ENCODE measurements around the gene SNX9. TPM values are rescaled to one million over a fixed set of nuclear protein-coding genes. Genes with fewer than 3 reads are reported as not detected.
A peak's percentile ranks its signal among the peaks of the same experiment; 100 is the strongest.

The SNX9 gene
- polyA plus RNA-seq, 1 donor = 44.6 TPM

DNA sequence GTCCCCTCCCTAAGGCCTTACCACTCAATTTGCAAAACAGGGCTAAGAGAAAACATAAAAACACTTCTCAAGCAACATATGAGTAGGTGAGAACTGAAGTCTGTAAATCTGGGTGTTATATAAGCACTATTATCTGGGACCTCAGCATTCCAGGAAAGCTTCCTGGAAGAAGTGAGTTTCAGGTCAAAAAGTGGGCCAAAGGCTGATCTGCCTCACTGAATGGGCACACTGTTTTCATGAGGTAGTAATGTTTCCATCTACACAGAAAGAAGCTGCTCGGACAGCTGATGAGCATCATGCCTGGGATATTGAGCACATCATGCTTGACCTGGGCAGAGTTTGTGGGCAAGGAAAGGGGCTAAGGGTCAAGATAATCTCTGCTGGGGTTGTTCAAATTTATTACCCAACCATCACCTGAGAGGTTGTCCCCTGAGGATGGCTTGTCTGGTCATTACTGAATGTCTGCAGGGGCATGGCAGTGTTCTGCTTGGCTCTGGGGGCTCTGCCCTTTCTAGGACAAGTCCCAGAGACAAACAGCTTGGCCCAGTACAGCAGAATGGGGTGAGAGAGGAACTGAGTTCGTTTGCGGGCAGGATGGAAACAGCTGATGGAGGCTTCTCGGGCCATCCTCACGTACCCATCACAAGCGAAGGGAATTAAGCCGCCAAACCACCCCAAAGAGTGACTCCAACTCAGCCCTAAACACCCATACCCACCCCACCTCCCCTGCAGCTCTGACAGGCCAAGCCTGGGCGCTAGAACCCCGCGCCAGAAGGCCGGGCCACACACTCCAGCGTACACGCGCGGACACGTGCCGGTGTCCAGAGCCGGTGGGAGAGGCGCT is 157.5 kb downstream of the SNX9 start:
- peaks cover 24% of the 10 kb centered on the region for H3K4me1 ChIP-seq (ENCODE audit: control insufficient read depth, insufficient read depth, low read length)
- peak overlapping the region; percentile 30 for H3K27ac ChIP-seq (ENCODE audit: low read length)
- H3K4me3 ChIP-seq (ENCODE audit: low read length) = peak overlapping the region; percentile 71
- no peaks in the 10 kb centered on the region for H3K9me3 ChIP-seq (ENCODE audit: control insufficient read depth, low read depth, low read length)
- no CpG with 5 or more reads among the region's 19 CpGs for WGBS (ENCODE audit: insufficient coverage, low lambda C conversion rate)
- no peaks in the 10 kb centered on the region for H3K27me3 ChIP-seq (ENCODE audit: control insufficient read depth, insufficient read depth, low read length)
- H3K36me3 ChIP-seq (ENCODE audit: control insufficient read depth, insufficient read depth, low read length) = no peaks in the 10 kb centered on the region
- DNase-seq = no peak

DNA sequence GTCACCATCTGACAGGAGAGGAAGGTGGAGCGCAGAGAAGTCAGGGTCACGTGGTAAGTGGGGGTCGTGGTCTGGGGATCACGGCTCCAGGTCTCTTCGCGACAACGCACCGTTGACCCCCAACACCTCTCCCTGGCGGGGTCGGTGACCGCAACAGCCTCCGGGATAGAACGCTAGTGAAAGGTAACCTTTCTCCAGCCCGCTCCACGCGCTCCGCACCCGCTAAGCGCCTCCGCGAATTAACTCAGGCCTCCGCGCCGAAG is 158.0 kb downstream of the SNX9 start:
- peaks cover 29% of the 10 kb centered on the region for H3K4me1 ChIP-seq (ENCODE audit: control insufficient read depth, insufficient read depth, low read length)
- H3K36me3 ChIP-seq (ENCODE audit: control insufficient read depth, insufficient read depth, low read length) = no peaks in the 10 kb centered on the region
- peak overlapping the region; percentile 30 for H3K27ac ChIP-seq (ENCODE audit: low read length)
- H3K27me3 ChIP-seq (ENCODE audit: control insufficient read depth, insufficient read depth, low read length) = no peaks in the 10 kb centered on the region
- no peaks in the 10 kb centered on the region for H3K9me3 ChIP-seq (ENCODE audit: control insufficient read depth, low read depth, low read length)
- no CpG with 5 or more reads among the region's 24 CpGs for WGBS (ENCODE audit: insufficient coverage, low lambda C conversion rate)
- peak overlapping the region; percentile 71 for H3K4me3 ChIP-seq (ENCODE audit: low read length)
- no peak for DNase-seq

DNA sequence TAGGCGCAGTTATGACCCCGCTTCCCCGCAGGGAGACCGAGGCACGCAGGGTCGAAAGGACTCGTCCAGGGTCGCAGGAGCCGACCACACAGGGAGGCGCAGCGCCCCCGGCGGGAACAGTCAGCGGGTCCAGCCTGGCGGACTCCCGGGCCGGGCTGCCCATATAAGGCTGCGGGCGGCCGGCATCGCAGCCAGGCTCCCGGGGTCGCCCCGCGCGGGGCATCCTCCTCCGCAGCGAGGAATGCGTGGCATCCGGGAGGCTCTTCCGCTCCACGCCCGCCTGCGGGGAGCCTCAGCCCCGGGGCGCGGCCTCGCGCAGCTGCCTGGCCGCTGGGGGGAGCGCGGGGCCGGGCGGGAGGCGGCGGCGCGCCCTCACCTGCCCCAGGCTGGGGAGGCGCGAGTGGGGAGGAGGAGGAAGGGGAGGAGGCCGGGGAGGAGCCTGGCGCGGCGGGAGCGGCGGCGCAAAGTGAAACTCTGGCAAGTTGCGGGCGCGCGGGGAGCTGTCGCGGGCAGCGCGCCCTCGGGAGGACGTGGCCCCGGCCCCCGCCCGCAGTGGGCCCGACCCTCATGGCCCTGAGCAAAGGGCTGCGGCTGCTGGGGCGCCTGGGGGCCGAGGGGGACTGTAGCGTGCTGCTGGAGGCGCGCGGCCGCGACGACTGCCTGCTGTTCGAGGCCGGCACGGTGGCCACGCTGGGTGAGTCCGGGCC is 158.5 kb downstream of the SNX9 start, which contains the start of gene SYNJ2:
Gene SYNJ2, plus strand, starts transcription at position 469 of the 707 bp plus-strand sequence. Its CDS starts 99 bp downstream, at position 568.
- Histone ChIP-seq H3K36me3 (ENCODE audit: control insufficient read depth, insufficient read depth, low read length) (no peaks in the 10 kb centered on the region), H3K4me3 (ENCODE audit: low read length) (peak within 1 kb of the TSS; percentile 71), H3K27me3 (ENCODE audit: control insufficient read depth, insufficient read depth, low read length) (no peaks in the 10 kb centered on the region), H3K4me1 (ENCODE audit: control insufficient read depth, insufficient read depth, low read length) (peaks cover 34% of the 10 kb centered on the region), H3K9me3 (ENCODE audit: control insufficient read depth, low read depth, low read length) (no peaks in the 10 kb centered on the region), H3K27ac (ENCODE audit: low read length) (peak within 1 kb of the TSS; percentile 58)
- WGBS (ENCODE audit: insufficient coverage, low lambda C conversion rate) = no CpG with 5 or more reads among the region's 86 CpGs
- DNase-seq = peak; percentile 81 to 94

DNA sequence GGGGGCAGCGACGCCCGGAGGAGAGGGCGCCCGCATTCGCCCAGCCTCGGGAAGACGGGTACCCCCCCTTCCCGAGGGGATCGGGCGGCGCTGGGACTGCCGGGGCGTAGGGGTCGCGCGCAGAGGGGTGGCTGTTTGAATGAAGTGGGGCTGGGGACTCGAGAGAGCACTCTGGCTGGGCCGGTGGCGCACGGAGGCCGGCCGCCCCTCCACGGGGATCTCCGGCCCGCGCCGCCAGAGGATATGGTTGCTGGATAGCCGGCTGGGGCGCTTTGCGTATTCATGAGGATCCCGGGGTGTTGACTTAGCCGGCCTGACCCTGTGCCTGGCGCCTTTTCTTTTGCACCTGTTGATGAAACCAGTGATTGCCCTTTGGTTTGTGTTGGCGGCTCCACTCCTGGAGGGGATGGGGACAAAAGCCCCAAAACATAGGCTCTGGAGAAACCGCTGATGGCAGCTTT is 159.1 kb downstream of the SNX9 start:
- no peaks in the 10 kb centered on the region for H3K27me3 ChIP-seq (ENCODE audit: control insufficient read depth, insufficient read depth, low read length)
- H3K27ac ChIP-seq (ENCODE audit: low read length) = peak overlapping the region; percentile 58
- DNase-seq = peak in 1 of 2 donors; percentile 73
- no CpG with 5 or more reads among the region's 36 CpGs for WGBS (ENCODE audit: insufficient coverage, low lambda C conversion rate)
- peaks cover 34% of the 10 kb centered on the region for H3K4me1 ChIP-seq (ENCODE audit: control insufficient read depth, insufficient read depth, low read length)
- H3K4me3 ChIP-seq (ENCODE audit: low read length) = peak overlapping the region; percentile 71
- H3K36me3 ChIP-seq (ENCODE audit: control insufficient read depth, insufficient read depth, low read length) = no peaks in the 10 kb centered on the region
- no peaks in the 10 kb centered on the region for H3K9me3 ChIP-seq (ENCODE audit: control insufficient read depth, low read depth, low read length)

DNA sequence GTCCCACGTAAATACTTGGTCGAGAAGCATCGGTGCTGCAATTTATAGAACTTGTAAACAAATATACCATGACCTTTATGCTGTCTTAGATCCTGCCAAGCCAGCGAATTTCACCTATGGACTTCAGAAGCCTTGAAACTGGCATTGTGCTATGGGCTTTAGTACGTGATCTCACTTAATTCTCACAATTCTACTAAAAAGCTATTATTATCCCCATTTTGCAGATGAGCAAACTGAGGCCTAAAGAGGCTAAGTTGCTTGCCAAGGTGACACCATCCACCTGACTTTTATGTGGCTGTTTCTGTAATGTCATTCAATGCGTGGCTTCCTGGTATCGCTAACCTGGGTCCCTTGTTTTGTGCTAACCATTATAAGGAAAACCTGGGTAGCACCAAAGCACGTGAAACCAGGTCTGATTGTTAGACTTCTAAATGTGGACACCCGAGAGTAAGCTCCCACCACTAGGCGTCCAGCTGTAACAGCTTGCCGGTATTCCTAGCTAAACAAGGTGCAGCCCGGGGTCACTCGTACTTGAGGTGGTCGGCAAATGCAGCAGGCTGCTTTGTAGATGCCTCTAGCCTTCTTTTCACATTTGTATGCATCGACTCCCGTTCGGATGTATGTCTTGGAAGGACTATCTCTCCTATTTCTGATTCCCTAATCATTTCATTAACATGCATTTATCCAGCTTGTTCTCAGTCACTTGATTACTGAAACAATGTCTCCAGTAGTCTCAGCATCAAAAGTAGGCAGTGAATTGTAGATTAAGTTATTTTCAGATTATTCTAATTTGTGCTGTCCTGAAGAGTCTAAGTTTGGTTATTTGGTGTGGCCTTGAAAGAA is 159.7 kb downstream of the SNX9 start:
- Histone ChIP-seq H3K27me3 (ENCODE audit: control insufficient read depth, insufficient read depth, low read length) (no peaks in the 10 kb centered on the region), H3K27ac (ENCODE audit: low read length) (peak overlapping the region; percentile 58), H3K36me3 (ENCODE audit: control insufficient read depth, insufficient read depth, low read length) (no peaks in the 10 kb centered on the region), H3K9me3 (ENCODE audit: control insufficient read depth, low read depth, low read length) (no peaks in the 10 kb centered on the region), H3K4me1 (ENCODE audit: control insufficient read depth, insufficient read depth, low read length) (peaks cover 34% of the 10 kb centered on the region), H3K4me3 (ENCODE audit: low read length) (peak overlapping the region; percentile 71)
- no CpG with 5 or more reads among the region's 17 CpGs for WGBS (ENCODE audit: insufficient coverage, low lambda C conversion rate)
- peak in 1 of 2 donors; percentile 42 for DNase-seq

DNA sequence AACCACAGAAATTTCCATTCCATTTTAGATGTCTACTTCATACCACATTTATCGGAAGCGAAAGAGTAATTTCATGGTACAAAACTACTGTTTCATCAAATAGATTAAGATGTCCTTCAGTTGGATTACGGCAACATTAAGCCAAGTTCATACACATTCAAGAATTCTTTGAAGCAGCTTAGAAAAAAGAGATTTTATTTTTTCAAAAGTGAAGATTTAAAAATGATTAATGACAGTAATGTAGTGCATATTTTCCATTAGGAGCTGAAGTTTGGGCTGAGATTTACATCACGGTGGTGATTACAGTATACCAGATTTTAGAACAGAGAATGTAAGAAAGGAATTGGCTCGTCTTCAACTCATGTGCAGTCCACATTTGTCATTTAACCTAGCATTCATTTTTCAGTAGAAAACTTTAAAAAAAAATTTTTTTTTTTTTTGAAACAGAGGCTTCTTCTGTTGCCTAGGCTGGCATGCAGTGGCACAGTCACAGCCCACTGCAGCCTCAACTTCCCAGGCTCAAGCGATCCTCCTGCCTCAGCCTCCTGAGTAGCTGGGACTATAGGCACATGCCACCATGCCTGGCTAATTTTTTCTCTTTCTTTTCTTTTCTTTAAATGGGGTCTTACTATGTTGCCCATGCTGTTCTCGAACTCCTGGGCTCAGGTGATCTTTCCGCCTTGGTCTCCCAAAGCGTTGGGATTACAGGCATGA is 160.5 kb downstream of the SNX9 start:
- DNase-seq = no peak
- no peaks in the 10 kb centered on the region for H3K27me3 ChIP-seq (ENCODE audit: control insufficient read depth, insufficient read depth, low read length)
- no peak overlapping the region for H3K27ac ChIP-seq (ENCODE audit: low read length)
- peaks cover 34% of the 10 kb centered on the region for H3K4me1 ChIP-seq (ENCODE audit: control insufficient read depth, insufficient read depth, low read length)
- H3K9me3 ChIP-seq (ENCODE audit: control insufficient read depth, low read depth, low read length) = no peaks in the 10 kb centered on the region
- H3K36me3 ChIP-seq (ENCODE audit: control insufficient read depth, insufficient read depth, low read length) = no peaks in the 10 kb centered on the region
- 92% methylated on average over 4 of the region's 9 CpGs for WGBS (ENCODE audit: insufficient coverage, low lambda C conversion rate)
- no peak overlapping the region for H3K4me3 ChIP-seq (ENCODE audit: low read length)

DNA sequence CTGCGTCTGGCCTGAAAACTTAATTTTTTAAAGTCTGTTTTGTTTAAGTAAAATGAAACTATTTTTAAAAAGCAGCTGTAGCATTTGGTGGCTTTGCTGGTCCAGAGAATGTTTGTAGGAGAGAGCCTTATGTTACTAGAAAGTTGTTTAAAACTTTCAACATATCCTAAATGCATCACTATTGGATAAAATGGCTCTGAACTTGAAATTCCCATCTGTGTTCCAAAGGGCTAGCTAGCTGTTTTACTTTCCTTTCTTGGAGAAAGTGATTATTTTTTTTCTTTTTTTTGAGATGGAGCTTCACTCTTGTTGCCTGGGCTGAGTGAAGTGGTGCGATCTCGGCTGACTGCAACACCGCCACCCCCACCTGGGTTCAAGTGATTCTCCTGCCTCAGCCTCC is 161.1 kb downstream of the SNX9 start:
- H3K36me3 ChIP-seq (ENCODE audit: control insufficient read depth, insufficient read depth, low read length) = no peaks in the 10 kb centered on the region
- 100% methylated on average over 1 of the region's 4 CpGs for WGBS (ENCODE audit: insufficient coverage, low lambda C conversion rate)
- no peaks in the 10 kb centered on the region for H3K27me3 ChIP-seq (ENCODE audit: control insufficient read depth, insufficient read depth, low read length)
- DNase-seq = no peak
- no peaks in the 10 kb centered on the region for H3K9me3 ChIP-seq (ENCODE audit: control insufficient read depth, low read depth, low read length)
- no peak overlapping the region for H3K27ac ChIP-seq (ENCODE audit: low read length)
- no peak overlapping the region for H3K4me3 ChIP-seq (ENCODE audit: low read length)
- H3K4me1 ChIP-seq (ENCODE audit: control insufficient read depth, insufficient read depth, low read length) = peaks cover 34% of the 10 kb centered on the region

DNA sequence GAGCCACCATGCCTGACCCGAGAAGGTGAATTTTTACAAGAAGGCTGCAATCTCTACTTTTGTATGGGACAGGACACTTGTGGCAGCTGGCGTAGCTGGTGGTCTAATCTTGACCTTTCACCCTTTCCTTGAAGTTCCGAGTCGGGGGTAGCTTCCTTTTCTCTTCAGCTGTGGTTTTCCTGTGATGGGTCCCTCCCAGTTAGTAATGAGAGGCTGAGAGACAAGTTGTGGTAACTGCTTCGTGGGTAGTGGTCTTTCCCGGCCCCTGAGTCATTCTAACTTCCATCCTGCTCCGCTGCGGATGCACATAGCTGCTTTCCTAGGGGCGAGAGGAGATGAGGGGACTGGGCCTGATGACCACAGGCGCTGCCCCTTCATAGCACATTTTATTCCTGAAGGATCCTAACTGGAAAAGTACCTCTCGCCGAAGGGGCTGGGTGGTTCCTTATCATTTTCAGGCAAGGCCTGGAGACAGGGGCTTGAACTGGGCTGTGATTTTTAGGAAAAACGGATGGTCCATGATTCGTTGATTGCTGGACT is 161.7 kb downstream of the SNX9 start:
- peak overlapping the region; percentile 21 for H3K27ac ChIP-seq (ENCODE audit: low read length)
- no peak for DNase-seq

DNA sequence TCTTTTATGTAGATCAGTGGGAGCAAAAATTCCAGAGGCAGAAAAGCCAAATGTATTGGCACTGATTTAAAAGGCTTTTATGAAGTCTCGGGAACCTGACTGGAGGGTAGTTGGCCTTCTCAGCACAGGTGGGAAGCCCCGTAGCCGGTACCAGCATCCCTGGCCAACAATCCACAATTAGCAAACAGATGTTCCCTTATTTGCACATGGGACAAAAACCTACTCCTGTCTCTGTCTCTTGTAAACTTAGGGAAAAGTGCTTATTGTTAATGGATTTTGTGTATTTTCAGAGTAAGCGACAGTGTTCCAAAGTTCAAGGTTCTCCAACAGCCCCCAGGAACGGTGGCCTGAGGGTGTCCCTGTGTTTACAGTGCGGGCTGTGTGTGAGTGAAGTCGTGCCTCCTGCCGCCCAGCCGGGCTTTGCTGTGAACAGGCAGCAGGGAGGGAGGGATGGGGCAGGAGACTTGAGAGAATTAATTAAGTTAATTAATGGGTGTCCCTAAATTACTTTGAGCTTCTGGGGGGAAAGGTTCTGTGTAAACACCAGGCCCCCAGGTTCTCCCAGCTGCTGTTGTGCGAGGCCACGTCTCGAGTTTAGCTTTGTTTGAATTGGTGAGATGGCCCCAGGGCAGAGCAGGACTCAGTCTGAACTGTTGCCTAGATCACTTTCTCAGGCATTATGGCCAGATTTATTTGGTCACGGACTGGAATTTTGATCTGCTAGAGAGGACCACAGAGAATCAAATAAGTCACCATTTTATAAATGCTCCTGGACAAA is 162.5 kb downstream of the SNX9 start:
- Histone ChIP-seq H3K27ac (ENCODE audit: low read length) (peak overlapping the region; percentile 21), H3K4me1 (ENCODE audit: control insufficient read depth, insufficient read depth, low read length) (peaks cover 32% of the 10 kb centered on the region)
- no CpG with 5 or more reads among the region's 13 CpGs for WGBS (ENCODE audit: insufficient coverage, low lambda C conversion rate)

More for the DNA sequence above, 161.7 kb downstream of the SNX9 start:
- Histone ChIP-seq H3K4me3 (ENCODE audit: low read length) (no peak overlapping the region), H3K4me1 (ENCODE audit: control insufficient read depth, insufficient read depth, low read length) (peaks cover 34% of the 10 kb centered on the region), H3K27me3 (ENCODE audit: control insufficient read depth, insufficient read depth, low read length) (no peaks in the 10 kb centered on the region), H3K36me3 (ENCODE audit: control insufficient read depth, insufficient read depth, low read length) (no peaks in the 10 kb centered on the region), H3K9me3 (ENCODE audit: control insufficient read depth, low read depth, low read length) (no peaks in the 10 kb centered on the region)
- no CpG with 5 or more reads among the region's 14 CpGs for WGBS (ENCODE audit: insufficient coverage, low lambda C conversion rate)

More for the DNA sequence above, 162.5 kb downstream of the SNX9 start:
- peak in 1 of 2 donors; percentile 74 for DNase-seq
- no peak overlapping the region for H3K4me3 ChIP-seq (ENCODE audit: low read length)
- H3K36me3 ChIP-seq (ENCODE audit: control insufficient read depth, insufficient read depth, low read length) = no peaks in the 10 kb centered on the region
- H3K27me3 ChIP-seq (ENCODE audit: control insufficient read depth, insufficient read depth, low read length) = no peaks in the 10 kb centered on the region
- no peaks in the 10 kb centered on the region for H3K9me3 ChIP-seq (ENCODE audit: control insufficient read depth, low read depth, low read length)

All from large intestine (tissue), 3 donors.